HepG2 (cell line): Measurements from ENCODE around the gene NUAK2. TPM values are rescaled to one million over a fixed set of nuclear protein-coding genes. Genes with fewer than 3 reads are reported as not detected.

Source experiments
- CBX2 ChIP-seq, 2 experiments: fragments of 200-600 bp in 1 of 2; sonication (generic); formaldehyde crosslinking in 1 of 2; IDR thresholded peaks; 2 replicates each; pipeline versions ENCODE4 v1.7.0 to v1.8.1; 2018 to 2022; ENCODE audit warnings: low read depth in 2 of 2, low read length in 1 of 2, mild to moderate bottlenecking in 1 of 2, missing genetic modification reagents in 1 of 2
- ESRRA ChIP-seq: sonication (generic); formaldehyde crosslinking; IDR thresholded peaks from 2 replicates; pipeline ENCODE4 v1.5.1; 2020; ENCODE audit warnings: mild to moderate bottlenecking, low read depth, missing genetic modification reagents
- HOXA3 ChIP-seq: sonication (generic); formaldehyde crosslinking; IDR thresholded peaks from 2 replicates; pipeline ENCODE4 v1.5.0; 2020; ENCODE audit warnings: missing genetic modification reagents
- MIXL1 ChIP-seq: IDR thresholded peaks from 2 replicates; pipeline ENCODE4 v1.6.1; 2016
- MTF2 ChIP-seq: sonication (generic); formaldehyde crosslinking; IDR thresholded peaks from 2 replicates; pipeline ENCODE4 v1.5.0; 2020; ENCODE audit warnings: missing genetic modification reagents, borderline replicate concordance
- MYC ChIP-seq: sonication (generic); formaldehyde crosslinking; IDR thresholded peaks from 2 replicates; pipeline ENCODE4 v1.9.0; 2021; ENCODE audit warnings: missing genetic modification reagents, borderline replicate concordance
- SOX5 ChIP-seq: IDR thresholded peaks from 2 replicates; pipeline ENCODE4 v1.6.1; 2016; ENCODE audit warnings: borderline replicate concordance
- SP5 ChIP-seq: IDR thresholded peaks from 2 replicates; pipeline ENCODE4 v1.6.1; 2016; ENCODE audit warnings: low read depth, borderline replicate concordance
- THAP9 ChIP-seq: sonication (generic); formaldehyde crosslinking; IDR thresholded peaks from 2 replicates; pipeline ENCODE4; 2020; ENCODE audit warnings: missing genetic modification reagents, mild to moderate bottlenecking, borderline replicate concordance
- ZKSCAN1 ChIP-seq: fragments of 150-350 bp; IDR thresholded peaks from 2 replicates; pipeline ENCODE4 v1.6.1; 2014; ENCODE audit warnings: low read length
- ZMYM4 ChIP-seq: sonication (generic); formaldehyde crosslinking; IDR thresholded peaks from 2 replicates; pipeline ENCODE4 v1.8.1; 2023; ENCODE audit warnings: mild to moderate bottlenecking, missing genetic modification reagents
- ZNF274 ChIP-seq: sonication (generic); formaldehyde crosslinking; IDR thresholded peaks from 2 replicates; pipeline ENCODE4 v1.5.1; 2020; ENCODE audit warnings: mild to moderate bottlenecking, missing genetic modification reagents
- ZNF331 ChIP-seq: sonication (generic); formaldehyde crosslinking; IDR thresholded peaks from 2 replicates; pipeline ENCODE4 v1.4.0; 2020; ENCODE audit warnings: missing genetic modification reagents
- ZNF383 ChIP-seq: sonication (generic); formaldehyde crosslinking; IDR thresholded peaks from 2 replicates; pipeline ENCODE4 v1.4.0; 2020; ENCODE audit warnings: missing genetic modification reagents, mild to moderate bottlenecking, borderline replicate concordance
- ZNF552 ChIP-seq: sonication (generic); formaldehyde crosslinking; IDR thresholded peaks from 2 replicates; pipeline ENCODE4 v1.9.0; 2022; ENCODE audit warnings: missing genetic modification reagents, mild to moderate bottlenecking, borderline replicate concordance
- ZNF605 ChIP-seq: sonication (generic); formaldehyde crosslinking; IDR thresholded peaks from 2 replicates; pipeline ENCODE4 v1.8.0; 2022; ENCODE audit warnings: mild to moderate bottlenecking, missing genetic modification reagents
- polyA plus RNA-seq, 8 experiments: library from polyadenylated mRNA; depleted of rRNA in 3 of 8; stranded (reverse) in 7 of 8; unstranded in 1 of 8; fragments of >200 nt; fragmentation: Illumina TruSeq in 4 of 8; extraction: Trizol in 4 of 8; gene quantifications; 2 replicates each; pipeline versions ENCODE4 v1.2.1 to v1.2.3, GENCODE V29; 2011 to 2016; ENCODE audit warnings: low read depth in 4 of 8, missing spikeins in 1 of 8, mixed read lengths in 1 of 8; ENCODE audit not compliant: insufficient read depth in 1 of 8
- total RNA-seq, 5 experiments: library from RNA; depleted of rRNA; stranded (reverse); fragments of >200 nt; fragmentation: Illumina TruSeq; extraction: Trizol; gene quantifications; 2 replicates each; pipeline ENCODE4 v1.2.3, GENCODE V29; 2016; ENCODE audit warnings: low read depth in 1 of 5
- TF ChIP-seq, protein P1 (sequence below): sonication (generic); formaldehyde crosslinking; IDR thresholded peaks from 2 replicates; pipeline ENCODE4 v1.5.0; 2020; ENCODE audit warnings: mild to moderate bottlenecking, missing genetic modification reagents
- TF ChIP-seq, protein P2 (sequence below): sonication (generic); formaldehyde crosslinking; IDR thresholded peaks from 2 replicates; pipeline ENCODE4 v1.4.0; 2020; ENCODE audit warnings: low read depth, mild to moderate bottlenecking, missing genetic modification reagents
- TF ChIP-seq, protein P3 (sequence below): sonication (generic); formaldehyde crosslinking; IDR thresholded peaks from 2 replicates; pipeline ENCODE4 v1.4.0; 2020; ENCODE audit warnings: missing genetic modification reagents

NUAK2 gene
- total and polyA plus RNA-seq, 2 of the 13 experiments (the other 11 are each of a cell fraction or from before 2014, with no cell fraction given), result 0.75 to 1.1 TPM

- TF ChIP-seq THAP9 (no peak), ZKSCAN1 (peak; percentile 58; the same call in 1 of the 2 replicates), ESRRA (CRISPR knock-in tag) (no peak), MIXL1 (CRISPR knock-in tag) (no peak), ZNF331 (peak; percentile 85), ZNF552 (CRISPR knock-in tag) (peak; percentile 62; the same call in 1 of the 2 replicates), HOXA3 (CRISPR knock-in tag) (peak; percentile 37; the same call in 1 of the 2 replicates), MYC (no peak; the same call in 1 of the 2 replicates), CBX2 (IDR thresholded peaks at IDR 0.05; ENCODE audit: low read depth, low read length) (no peak), CBX2 (CRISPR knock-in tag; IDR thresholded peaks at IDR 0.05; ENCODE audit: low read depth) (no peak), MTF2 (CRISPR knock-in tag) (no peak), SP5 (peak; percentile 54), ZNF605 (0 out of 2 replicates have a peak, but pooled peaks have one; percentile 43), ZNF274 (CRISPR knock-in tag) (no peak), SOX5 (CRISPR knock-in tag) (peak; percentile 67; the same call in 1 of the 2 replicates), ZNF383 (CRISPR knock-in tag) (no peak), ZMYM4 (CRISPR knock-in tag) (peak; percentile 55; the same call in 1 of the 2 replicates)
- TF ChIP-seq, protein P1, sequence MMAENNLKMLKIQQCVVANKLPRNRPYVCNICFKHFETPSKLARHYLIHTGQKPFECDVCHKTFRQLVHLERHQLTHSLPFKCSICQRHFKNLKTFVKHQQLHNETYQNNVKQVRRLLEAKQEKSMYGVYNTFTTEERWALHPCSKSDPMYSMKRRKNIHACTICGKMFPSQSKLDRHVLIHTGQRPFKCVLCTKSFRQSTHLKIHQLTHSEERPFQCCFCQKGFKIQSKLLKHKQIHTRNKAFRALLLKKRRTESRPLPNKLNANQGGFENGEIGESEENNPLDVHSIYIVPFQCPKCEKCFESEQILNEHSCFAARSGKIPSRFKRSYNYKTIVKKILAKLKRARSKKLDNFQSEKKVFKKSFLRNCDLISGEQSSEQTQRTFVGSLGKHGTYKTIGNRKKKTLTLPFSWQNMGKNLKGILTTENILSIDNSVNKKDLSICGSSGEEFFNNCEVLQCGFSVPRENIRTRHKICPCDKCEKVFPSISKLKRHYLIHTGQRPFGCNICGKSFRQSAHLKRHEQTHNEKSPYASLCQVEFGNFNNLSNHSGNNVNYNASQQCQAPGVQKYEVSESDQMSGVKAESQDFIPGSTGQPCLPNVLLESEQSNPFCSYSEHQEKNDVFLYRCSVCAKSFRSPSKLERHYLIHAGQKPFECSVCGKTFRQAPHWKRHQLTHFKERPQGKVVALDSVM (CRISPR knock-in tag), result peak; percentile 70; the same call in 1 of the 2 replicates
- TF ChIP-seq, protein P2, sequence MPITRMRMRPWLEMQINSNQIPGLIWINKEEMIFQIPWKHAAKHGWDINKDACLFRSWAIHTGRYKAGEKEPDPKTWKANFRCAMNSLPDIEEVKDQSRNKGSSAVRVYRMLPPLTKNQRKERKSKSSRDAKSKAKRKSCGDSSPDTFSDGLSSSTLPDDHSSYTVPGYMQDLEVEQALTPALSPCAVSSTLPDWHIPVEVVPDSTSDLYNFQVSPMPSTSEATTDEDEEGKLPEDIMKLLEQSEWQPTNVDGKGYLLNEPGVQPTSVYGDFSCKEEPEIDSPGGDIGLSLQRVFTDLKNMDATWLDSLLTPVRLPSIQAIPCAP (CRISPR knock-in tag), result no peak
- TF ChIP-seq, protein P3, sequence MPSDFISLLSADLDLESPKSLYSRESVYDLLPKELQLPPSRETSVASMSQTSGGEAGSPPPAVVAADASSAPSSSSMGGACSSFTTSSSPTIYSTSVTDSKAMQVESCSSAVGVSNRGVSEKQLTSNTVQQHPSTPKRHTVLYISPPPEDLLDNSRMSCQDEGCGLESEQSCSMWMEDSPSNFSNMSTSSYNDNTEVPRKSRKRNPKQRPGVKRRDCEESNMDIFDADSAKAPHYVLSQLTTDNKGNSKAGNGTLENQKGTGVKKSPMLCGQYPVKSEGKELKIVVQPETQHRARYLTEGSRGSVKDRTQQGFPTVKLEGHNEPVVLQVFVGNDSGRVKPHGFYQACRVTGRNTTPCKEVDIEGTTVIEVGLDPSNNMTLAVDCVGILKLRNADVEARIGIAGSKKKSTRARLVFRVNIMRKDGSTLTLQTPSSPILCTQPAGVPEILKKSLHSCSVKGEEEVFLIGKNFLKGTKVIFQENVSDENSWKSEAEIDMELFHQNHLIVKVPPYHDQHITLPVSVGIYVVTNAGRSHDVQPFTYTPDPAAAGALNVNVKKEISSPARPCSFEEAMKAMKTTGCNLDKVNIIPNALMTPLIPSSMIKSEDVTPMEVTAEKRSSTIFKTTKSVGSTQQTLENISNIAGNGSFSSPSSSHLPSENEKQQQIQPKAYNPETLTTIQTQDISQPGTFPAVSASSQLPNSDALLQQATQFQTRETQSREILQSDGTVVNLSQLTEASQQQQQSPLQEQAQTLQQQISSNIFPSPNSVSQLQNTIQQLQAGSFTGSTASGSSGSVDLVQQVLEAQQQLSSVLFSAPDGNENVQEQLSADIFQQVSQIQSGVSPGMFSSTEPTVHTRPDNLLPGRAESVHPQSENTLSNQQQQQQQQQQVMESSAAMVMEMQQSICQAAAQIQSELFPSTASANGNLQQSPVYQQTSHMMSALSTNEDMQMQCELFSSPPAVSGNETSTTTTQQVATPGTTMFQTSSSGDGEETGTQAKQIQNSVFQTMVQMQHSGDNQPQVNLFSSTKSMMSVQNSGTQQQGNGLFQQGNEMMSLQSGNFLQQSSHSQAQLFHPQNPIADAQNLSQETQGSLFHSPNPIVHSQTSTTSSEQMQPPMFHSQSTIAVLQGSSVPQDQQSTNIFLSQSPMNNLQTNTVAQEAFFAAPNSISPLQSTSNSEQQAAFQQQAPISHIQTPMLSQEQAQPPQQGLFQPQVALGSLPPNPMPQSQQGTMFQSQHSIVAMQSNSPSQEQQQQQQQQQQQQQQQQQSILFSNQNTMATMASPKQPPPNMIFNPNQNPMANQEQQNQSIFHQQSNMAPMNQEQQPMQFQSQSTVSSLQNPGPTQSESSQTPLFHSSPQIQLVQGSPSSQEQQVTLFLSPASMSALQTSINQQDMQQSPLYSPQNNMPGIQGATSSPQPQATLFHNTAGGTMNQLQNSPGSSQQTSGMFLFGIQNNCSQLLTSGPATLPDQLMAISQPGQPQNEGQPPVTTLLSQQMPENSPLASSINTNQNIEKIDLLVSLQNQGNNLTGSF (CRISPR knock-in tag), result no peak
These were observed 20.2 kb downstream of the NUAK2 start (continued) for GRCh38 chr1:205301205-205301821.
